HS-27A (cell line): Measurements from ENCODE around the gene AGFG2.
A peak's percentile ranks its signal among the peaks of the same experiment; 100 is the strongest.

Experiments
- DNase-seq: peaks from one replicate; pipeline ENCODE4 v3.0.0-alpha.2; 2012; ENCODE audit warnings: low read depth, missing footprints

Gene AGFG2

GRCh38 chr7:100586266-100587025 lies 47.4 kb downstream of the AGFG2 start, which contains the start of gene FBXO24:
Gene FBXO24 (plus strand): TSS chr7:100586328. CDS start chr7:100586626, 298 bp downstream.
- peak; percentile 94 for DNase-seq

GRCh38 chr7:100588438-100588837 lies 49.4 kb downstream of the AGFG2 start:
- no peak for DNase-seq

GRCh38 chr7:100589341-100589947 lies 50.4 kb downstream of the AGFG2 start:
- DNase-seq, result no peak

GRCh38 chr7:100590077-100590737 lies 51.2 kb downstream of the AGFG2 start:
- DNase-seq, result no peak

- no peak for DNase-seq
These were observed 52.6 kb downstream of the AGFG2 start for GRCh38 chr7:100591596-100591995.

- DNase-seq, result no peak
These were observed 56.2 kb downstream of the AGFG2 start for GRCh38 chr7:100595188-100595587.

- no peak for DNase-seq
These were observed 59.4 kb downstream of the AGFG2 start for GRCh38 chr7:100598425-100598824.

- no peak for DNase-seq
These were observed 61.1 kb downstream of the AGFG2 start for GRCh38 chr7:100599911-100600729.

- no peak for DNase-seq
These were observed 61.7 kb downstream of the AGFG2 start for GRCh38 chr7:100600730-100601038.

- no peak for DNase-seq
These were observed 64.1 kb downstream of the AGFG2 start for GRCh38 chr7:100602889-100603725.

- DNase-seq, result no peak
These were observed 64.7 kb downstream of the AGFG2 start for GRCh38 chr7:100603726-100604027.

GRCh38 chr7:100604028-100604975 lies 65.3 kb downstream of the AGFG2 start:
- no peak for DNase-seq

- DNase-seq, result no peak
These were observed 66.2 kb downstream of the AGFG2 start for GRCh38 chr7:100604976-100605911.

GRCh38 chr7:100606313-100606712 lies 67.3 kb downstream of the AGFG2 start:
- DNase-seq, result no peak

GRCh38 chr7:100607111-100607510 lies 68.1 kb downstream of the AGFG2 start:
- DNase-seq, result no peak

- no peak for DNase-seq
These were observed 71.0 kb downstream of the AGFG2 start for GRCh38 chr7:100609958-100610357.

- peak; percentile 91 for DNase-seq
These were observed 73.2 kb downstream of the AGFG2 start, which contains the start of gene MOSPD3 for GRCh38 chr7:100611983-100612729. Gene MOSPD3 (plus strand): TSS chr7:100612540. CDS start chr7:100612792, 252 bp downstream.

- DNase-seq, result no peak
These were observed 73.9 kb downstream of the AGFG2 start for GRCh38 chr7:100612730-100613390.
